ENCODE data around the gene CXCR6. TPM values are rescaled to one million over a fixed set of nuclear protein-coding genes. Genes with fewer than 3 reads are reported as not detected.
A peak's percentile ranks its signal among the peaks of the same experiment; 100 is the strongest.

The CXCR6 gene
- total RNA-seq (2021) = not detected in 2 replicates
- long read RNA-seq = 0 reads

GRCh38 chr3:45943207-45943846 is at the start of gene CXCR6:
Gene CXCR6, plus strand, starts transcription at chr3:45943464. Its CDS starts 3,018 bp downstream, at chr3:45946482.
- no peak within 1 kb of the TSS for H3K4ac ChIP-seq (ENCODE audit: low read depth, low read length)
- WGBS (ENCODE audit: extremely low coverage, insufficient read length, low lambda C conversion rate) = no CpG with 5 or more reads among the region's 8 CpGs
- H3K36me3 Mint-ChIP-seq (ENCODE audit: insufficient read depth in 1 of 3, low read depth in 3 of 3) = peaks cover 16 to 34% (median 26%) of the 10 kb centered on the region in 3 experiments; a peak in 6 of 7 replicates
- H3K27me3 ChIP-seq (ENCODE audit: insufficient read depth, low read length) = no peaks in the 10 kb centered on the region
- H3K9ac ChIP-seq (ENCODE audit: extremely low read depth, insufficient read length, low read length) = no peak within 1 kb of the TSS
- no peak within 1 kb of the TSS for H3K14ac ChIP-seq (ENCODE audit: insufficient read depth, low read length)
- H3K4me2 ChIP-seq (ENCODE audit: insufficient read depth, insufficient read length, low read length) = no peak within 1 kb of the TSS
- H3K27me3 Mint-ChIP-seq (ENCODE audit: low read depth) = no peaks in the 10 kb centered on the region
- H3K56ac ChIP-seq (ENCODE audit: insufficient read length, low read depth, low read length) = no peak within 1 kb of the TSS
- H2AFZ ChIP-seq (ENCODE audit: low read length) = no peak within 1 kb of the TSS
- no peak within 1 kb of the TSS for H4K5ac ChIP-seq (ENCODE audit: insufficient read length, low read depth, low read length)
- H2BK5ac ChIP-seq (ENCODE audit: insufficient read length, low read length) = no peak within 1 kb of the TSS
- no peak within 1 kb of the TSS for H2BK120ac ChIP-seq (ENCODE audit: low read depth, low read length, poor library complexity, severe bottlenecking)
- H3K79me1 ChIP-seq (ENCODE audit: insufficient read depth, low read depth, low read length, poor library complexity, severe bottlenecking) = no peaks in the 10 kb centered on the region
- H3K27ac Mint-ChIP-seq = peak within 1 kb of the TSS in 2 of 3 experiments; percentile 44 to 96; a peak in 1 of 7 replicates
- H2BK12ac ChIP-seq (ENCODE audit: insufficient read length, low read depth, low read length) = no peak within 1 kb of the TSS
- TF ChIP-seq, protein P1, sequence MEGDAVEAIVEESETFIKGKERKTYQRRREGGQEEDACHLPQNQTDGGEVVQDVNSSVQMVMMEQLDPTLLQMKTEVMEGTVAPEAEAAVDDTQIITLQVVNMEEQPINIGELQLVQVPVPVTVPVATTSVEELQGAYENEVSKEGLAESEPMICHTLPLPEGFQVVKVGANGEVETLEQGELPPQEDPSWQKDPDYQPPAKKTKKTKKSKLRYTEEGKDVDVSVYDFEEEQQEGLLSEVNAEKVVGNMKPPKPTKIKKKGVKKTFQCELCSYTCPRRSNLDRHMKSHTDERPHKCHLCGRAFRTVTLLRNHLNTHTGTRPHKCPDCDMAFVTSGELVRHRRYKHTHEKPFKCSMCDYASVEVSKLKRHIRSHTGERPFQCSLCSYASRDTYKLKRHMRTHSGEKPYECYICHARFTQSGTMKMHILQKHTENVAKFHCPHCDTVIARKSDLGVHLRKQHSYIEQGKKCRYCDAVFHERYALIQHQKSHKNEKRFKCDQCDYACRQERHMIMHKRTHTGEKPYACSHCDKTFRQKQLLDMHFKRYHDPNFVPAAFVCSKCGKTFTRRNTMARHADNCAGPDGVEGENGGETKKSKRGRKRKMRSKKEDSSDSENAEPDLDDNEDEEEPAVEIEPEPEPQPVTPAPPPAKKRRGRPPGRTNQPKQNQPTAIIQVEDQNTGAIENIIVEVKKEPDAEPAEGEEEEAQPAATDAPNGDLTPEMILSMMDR (conservative IDR thresholded peaks at IDR 0.05) = no peak
- no peak within 1 kb of the TSS for H4K91ac ChIP-seq (ENCODE audit: insufficient read length, low read depth, low read length)
- H3K23me2 ChIP-seq (ENCODE audit: insufficient read length, low read depth, low read length, poor library complexity, severe bottlenecking) = no peaks in the 10 kb centered on the region
- H3K79me2 ChIP-seq (ENCODE audit: insufficient read depth, low read length) = no peaks in the 10 kb centered on the region
- H3K4me1 ChIP-seq (ENCODE audit: insufficient read depth, low read length) = no peaks in the 10 kb centered on the region
- no peaks in the 10 kb centered on the region for H3K9me3 ChIP-seq (ENCODE audit: control insufficient read depth, low read depth, low read length)
- H3K4me3 Mint-ChIP-seq = no peak within 1 kb of the TSS
- H3K23ac ChIP-seq (ENCODE audit: insufficient read length, low read depth, low read length) = no peak within 1 kb of the TSS
- no peaks in the 10 kb centered on the region for H4K20me1 ChIP-seq (ENCODE audit: control insufficient read depth, insufficient read depth, insufficient read length)
- no peaks in the 10 kb centered on the region for H3K9me3 Mint-ChIP-seq
- H2BK20ac ChIP-seq (ENCODE audit: low read depth, low read length, poor library complexity, severe bottlenecking) = no peak within 1 kb of the TSS
- no peak within 1 kb of the TSS for H2BK15ac ChIP-seq (ENCODE audit: low read depth, low read length)
- no peak within 1 kb of the TSS for H4K8ac ChIP-seq (replicated peaks; ENCODE audit: insufficient read length, low read depth, low read length)
- no peak within 1 kb of the TSS for H2AK5ac ChIP-seq (ENCODE audit: insufficient read length, low read length)
- DNase-seq = no peak
- peaks cover 16 to 20% of the 10 kb centered on the region in 2 experiments for H3K4me1 Mint-ChIP-seq
- no peak within 1 kb of the TSS for H3T11ph ChIP-seq (ENCODE audit: low read length)
- no peak within 1 kb of the TSS for H3K27ac ChIP-seq (ENCODE audit: insufficient read length, low read depth, low read length)
- H3K18ac ChIP-seq (ENCODE audit: insufficient read length, low read depth, low read length) = no peak within 1 kb of the TSS

Measured in H9 (cell line).